ENCODE data around the gene C14orf132.

Gene C14orf132

GRCh38 chr14:96040828-96041371, 1.7 kb downstream of the C14orf132 start:
- DNase-seq (ENCODE audit: low spot score): no peak

DNA sequence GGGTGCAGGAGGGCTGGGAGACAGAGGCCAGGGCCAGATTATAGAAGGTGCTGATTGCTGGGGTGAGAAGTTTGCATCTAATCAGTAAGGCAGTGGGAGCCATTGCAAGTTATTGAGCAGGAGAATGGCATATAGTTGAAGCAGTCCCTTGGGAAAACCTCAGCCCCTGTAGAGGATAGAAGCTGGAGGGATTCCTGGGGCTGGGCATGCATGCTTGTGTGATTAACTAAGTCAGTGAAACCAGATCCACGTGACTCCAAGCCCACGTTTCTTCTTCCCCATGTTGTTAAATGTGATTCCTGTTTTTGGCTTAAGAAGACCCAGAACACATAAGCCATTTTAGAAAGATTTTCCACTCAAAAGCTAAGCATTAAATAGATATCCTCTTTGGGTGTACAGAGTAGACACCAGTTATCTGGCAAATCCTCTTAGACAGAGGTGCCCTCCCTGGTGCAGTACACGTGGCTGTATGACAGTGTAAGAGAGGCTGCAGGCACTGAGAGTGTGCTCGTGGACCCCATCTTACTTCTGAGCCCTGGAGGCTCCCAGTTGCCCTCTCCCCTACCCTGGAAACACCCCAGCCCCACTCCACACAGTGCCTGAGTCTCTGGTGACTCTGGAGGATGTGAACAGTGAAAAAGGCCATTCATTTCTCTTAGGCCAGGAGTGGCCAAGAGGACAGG, 3.2 kb downstream of the C14orf132 start:
- DNase-seq (ENCODE audit: low spot score): no peak

GRCh38 chr14:96046630-96047029, 7.5 kb downstream of the C14orf132 start:
- no peak for DNase-seq (ENCODE audit: low spot score)

GRCh38 chr14:96047101-96047500, 7.9 kb downstream of the C14orf132 start:
- no peak for DNase-seq (ENCODE audit: low spot score)

DNA sequence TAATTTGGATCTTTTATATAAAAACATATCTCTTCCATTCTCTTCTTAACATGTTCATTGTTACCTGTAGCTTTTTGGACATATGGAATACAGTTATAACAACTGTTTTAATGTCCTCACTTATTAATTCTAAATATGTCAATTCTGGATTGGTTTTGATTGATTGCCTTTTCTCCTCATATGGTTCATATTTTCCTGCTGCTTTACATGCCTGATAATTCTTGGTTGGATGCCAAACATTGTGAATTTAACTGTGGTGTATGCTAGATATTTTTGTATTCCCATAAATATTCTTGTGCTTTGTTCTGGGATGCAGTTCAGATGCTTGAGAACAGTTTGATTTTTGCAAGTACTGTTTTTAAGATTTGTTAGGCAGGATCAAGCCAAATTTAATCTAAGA, 10.8 kb downstream of the C14orf132 start:
- no peak for DNase-seq (ENCODE audit: low spot score)

DNA sequence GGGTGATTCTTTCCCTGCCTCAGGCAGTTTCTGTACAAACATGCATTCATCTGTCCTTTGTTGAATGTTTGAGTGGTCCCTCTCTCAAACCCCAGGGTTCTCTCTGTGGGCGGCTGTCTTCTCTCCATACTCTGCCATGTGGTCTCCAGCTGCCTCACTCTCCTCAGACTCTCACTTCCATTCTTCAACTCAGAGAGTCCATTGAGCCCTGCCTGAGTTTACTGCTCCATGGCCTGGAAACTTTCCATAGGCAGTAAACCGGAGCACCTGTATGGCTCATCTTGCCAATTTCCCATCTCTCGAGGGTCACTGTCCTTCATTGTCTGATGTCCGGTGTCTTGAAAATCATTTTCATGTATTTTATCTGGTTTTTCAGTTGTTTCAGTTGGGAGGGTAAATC, 11.3 kb downstream of the C14orf132 start:
- no peak for DNase-seq (ENCODE audit: low spot score)

- no peak for DNase-seq (ENCODE audit: low spot score)
Measured at GRCh38 chr14:96051231-96051630, 12.1 kb downstream of the C14orf132 start.

GRCh38 chr14:96051642-96052540, 12.7 kb downstream of the C14orf132 start:
- DNase-seq (ENCODE audit: low spot score): no peak

DNA sequence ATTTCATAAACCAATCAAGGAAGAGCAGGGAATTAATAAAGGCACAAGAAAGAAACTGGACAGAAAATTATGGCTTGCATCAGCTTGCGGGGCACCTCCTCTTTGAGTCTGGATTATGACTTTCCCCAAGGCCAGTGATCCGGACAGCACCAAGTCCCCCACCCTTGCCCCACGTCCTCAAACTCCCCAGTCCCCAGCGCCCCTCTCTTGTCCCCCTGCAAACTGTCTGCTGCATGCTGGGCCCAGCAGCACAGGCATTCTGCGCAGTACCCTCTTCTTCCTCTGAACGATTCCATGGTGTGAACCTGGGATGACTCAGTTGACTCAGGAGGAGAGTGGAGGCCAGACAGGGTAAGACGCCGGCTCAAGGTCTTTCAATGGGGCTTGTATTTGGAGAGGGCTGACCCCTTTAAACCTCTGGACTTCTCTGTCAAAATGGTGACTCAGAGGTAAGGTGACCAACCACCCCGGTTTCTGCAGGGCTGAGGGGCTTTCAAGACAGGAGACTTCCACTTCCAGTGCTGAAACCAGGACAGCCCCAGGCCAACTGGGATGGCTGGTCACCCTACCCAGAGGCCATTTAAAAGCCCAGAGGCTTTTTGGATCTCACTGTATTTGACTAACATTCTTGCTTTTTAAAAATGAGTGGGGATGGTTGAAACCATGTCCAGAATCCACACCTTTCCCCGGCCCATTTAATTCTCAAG, 13.5 kb downstream of the C14orf132 start:
- DNase-seq (ENCODE audit: low spot score): no peak

GRCh38 chr14:96053248-96053599, 14.1 kb downstream of the C14orf132 start:
- no peak for DNase-seq (ENCODE audit: low spot score)

- no peak for DNase-seq (ENCODE audit: low spot score)
Measured at GRCh38 chr14:96053600-96054381, 14.6 kb downstream of the C14orf132 start.

- DNase-seq (ENCODE audit: low spot score): no peak
Measured at GRCh38 chr14:96054661-96055060, 15.5 kb downstream of the C14orf132 start.

DNA sequence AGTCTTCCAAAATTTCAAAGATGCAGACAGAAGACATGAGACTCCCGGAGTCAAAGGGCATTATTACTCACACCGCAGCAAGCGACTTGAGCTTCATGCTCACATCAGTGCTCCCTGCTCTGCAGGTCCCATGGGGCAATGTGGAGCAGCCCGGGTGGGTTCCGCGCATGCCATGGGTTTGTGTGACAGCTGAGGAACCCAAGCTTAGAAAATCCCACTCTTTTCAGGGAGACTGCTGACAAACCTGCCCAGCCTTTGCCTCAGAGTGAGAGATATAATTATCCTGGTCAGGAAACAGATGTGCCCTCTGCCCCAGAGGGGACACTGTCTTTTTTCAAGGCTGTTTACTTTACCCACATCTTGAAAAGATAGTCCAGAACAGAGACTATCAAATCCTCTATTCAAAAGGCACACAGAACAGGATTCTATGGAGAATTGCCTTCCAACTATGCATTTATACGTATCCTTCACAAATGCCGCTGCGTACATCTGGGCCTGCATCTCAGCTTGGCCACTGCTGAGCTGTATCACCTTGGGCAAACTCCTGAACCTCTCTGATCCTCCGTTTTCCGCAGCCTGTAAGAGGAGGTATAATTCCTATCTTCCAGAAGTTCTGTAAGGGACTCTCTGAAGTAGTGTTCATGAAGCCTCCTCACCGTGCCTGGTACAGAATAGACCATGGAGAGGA, 16.0 kb downstream of the C14orf132 start:
- no peak for DNase-seq (ENCODE audit: low spot score)

GRCh38 chr14:96055753-96056508, 16.8 kb downstream of the C14orf132 start:
- DNase-seq (ENCODE audit: low spot score): no peak

DNA sequence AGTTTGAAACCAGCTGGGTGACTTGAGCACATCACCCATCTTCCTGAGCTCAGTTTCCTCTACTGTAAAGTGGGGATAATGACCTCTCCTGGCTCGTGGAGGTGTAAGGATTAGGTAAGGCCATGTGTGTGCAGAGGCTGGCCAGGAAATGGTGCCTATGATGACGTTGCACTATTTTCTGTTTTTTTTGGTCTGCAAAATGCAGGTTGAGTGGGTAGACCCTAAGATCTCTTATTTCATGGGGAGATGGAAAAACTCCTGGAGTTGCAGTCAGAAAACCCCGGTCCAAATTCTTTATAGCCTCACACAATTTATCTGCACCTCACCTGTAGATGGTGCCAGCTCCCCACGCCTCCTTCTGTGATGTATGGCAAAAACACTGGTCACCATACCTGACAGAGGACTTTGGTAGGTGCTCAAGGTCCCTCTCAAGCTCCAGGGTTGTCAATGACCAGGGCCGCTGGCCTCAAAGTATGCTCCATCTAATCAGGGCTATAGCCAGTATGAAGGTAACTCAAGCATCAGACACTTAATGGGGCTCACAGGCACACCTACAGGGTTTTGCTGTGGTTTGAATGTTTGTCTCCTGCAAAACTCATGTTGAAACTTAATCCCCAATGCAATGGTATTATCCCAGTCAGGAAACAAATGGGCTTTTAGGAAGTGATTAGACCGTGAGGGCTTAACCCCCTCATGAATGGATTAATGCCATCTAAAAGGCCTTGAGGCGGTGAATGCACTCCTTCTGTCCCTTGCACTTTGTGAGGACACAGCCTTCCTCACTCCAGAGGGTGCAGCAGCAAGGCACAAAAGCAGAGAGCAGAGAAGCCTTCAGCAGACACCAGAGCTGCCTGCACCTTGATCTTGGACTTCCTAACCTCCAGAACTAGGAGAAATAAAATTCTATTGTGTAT, 17.6 kb downstream of the C14orf132 start:
- no peak for DNase-seq (ENCODE audit: low spot score)

DNA sequence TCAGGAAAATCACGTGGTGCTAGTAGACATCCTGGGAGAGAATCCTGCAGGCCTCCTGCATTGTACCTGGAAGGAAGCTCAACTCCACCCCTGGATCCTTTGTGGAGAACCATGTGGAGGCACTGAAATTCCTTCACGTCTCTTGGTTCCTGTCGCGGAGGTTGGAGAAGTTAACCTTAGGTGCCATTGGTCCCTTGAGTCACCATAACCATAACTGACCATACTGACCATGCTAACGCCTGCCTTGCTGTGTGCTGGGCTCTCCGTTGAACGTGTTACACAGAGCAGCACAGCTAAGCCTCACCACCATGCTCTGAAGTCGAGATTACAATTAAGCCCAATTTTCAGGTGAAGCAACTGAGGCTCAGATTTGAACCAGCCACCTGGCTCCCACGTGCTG, 18.6 kb downstream of the C14orf132 start:
- no peak for DNase-seq (ENCODE audit: low spot score)

- no peak for DNase-seq (ENCODE audit: low spot score)
Measured at GRCh38 chr14:96058576-96059200, 19.5 kb downstream of the C14orf132 start.

GRCh38 chr14:96059519-96060135, 20.5 kb downstream of the C14orf132 start:
- DNase-seq (ENCODE audit: low spot score): no peak

Data from CD4-positive, alpha-beta T cell treated with Interleukin-2 at 100 ng/mL for 4 hours (primary cell).